HUES64 (cell line): Measurements from ENCODE around the gene LRRFIP1.
"Not testable (repeated sequence)": the region's sequence is repeated elsewhere in the genome, so short reads cannot be mapped to it uniquely, and the experiment has no call there.

Source experiments
- H3K27ac ChIP-seq: 2 replicates; pipeline ENCODE4 v1.7.0; 2013; ENCODE audit warnings: low read depth, low read length, inconsistent platforms
- H3K27me3 ChIP-seq: 2 replicates; pipeline ENCODE4 v1.6.1; 2013; ENCODE audit warnings: mild to moderate bottlenecking, low read length; ENCODE audit not compliant: insufficient read depth
- H3K36me3 ChIP-seq: 2 replicates; pipeline ENCODE4 v1.6.1; 2013; ENCODE audit warnings: mild to moderate bottlenecking, low read length; ENCODE audit not compliant: insufficient read depth
- H3K4me1 ChIP-seq: 2 replicates; pipeline ENCODE4 v1.6.1; 2013; ENCODE audit warnings: mild to moderate bottlenecking, low read length, moderate library complexity; ENCODE audit not compliant: insufficient read depth
- H3K4me3 ChIP-seq: 2 replicates; pipeline ENCODE4 v1.5.1; 2013; ENCODE audit warnings: mild to moderate bottlenecking, low read length, moderate library complexity
- H3K9ac ChIP-seq: 2 replicates; pipeline ENCODE4 v1.6.1; 2013; ENCODE audit warnings: mild to moderate bottlenecking, low read depth, low read length
- H3K9me3 ChIP-seq: 2 replicates; pipeline ENCODE4 v1.6.1; 2013; ENCODE audit warnings: low read depth, low read length; ENCODE audit not compliant: insufficient read depth
- WGBS: fragments of 150-250, 120-280 bp; methylation state at CpG from one replicate; pipeline ENCODE4 v1.1.7; 2013; ENCODE audit warnings: missing lambda C conversion rate; 5-methylcytosine and 5-hydroxymethylcytosine counted together

LRRFIP1 gene

GRCh38 chr2:237758185-237758584, 130.8 kb downstream of the LRRFIP1 start:
- WGBS, result 97% methylated on average over 10 of the region's 10 CpGs
- no peak overlapping the region for H3K9ac ChIP-seq
- H3K27me3 ChIP-seq, result no peaks in the 10 kb centered on the region
- H3K4me1 ChIP-seq, result no peaks in the 10 kb centered on the region
- H3K36me3 ChIP-seq, result peaks cover 94% of the 10 kb centered on the region
- no peaks in the 10 kb centered on the region for H3K9me3 ChIP-seq
- no peak overlapping the region for H3K4me3 ChIP-seq
- H3K27ac ChIP-seq, result no peak overlapping the region

GRCh38 chr2:237759176-237759575, 131.8 kb downstream of the LRRFIP1 start:
- Histone ChIP-seq H3K36me3 (peaks cover 92% of the 10 kb centered on the region), H3K4me1 (no peaks in the 10 kb centered on the region), H3K9me3 (no peaks in the 10 kb centered on the region), H3K9ac (no peak overlapping the region), H3K27ac (no peak overlapping the region), H3K27me3 (no peaks in the 10 kb centered on the region), H3K4me3 (no peak overlapping the region)
- WGBS, result 95% methylated on average over 10 of the region's 10 CpGs

GRCh38 chr2:237760506-237761502, 133.4 kb downstream of the LRRFIP1 start:
- Histone ChIP-seq H3K27me3 (no peaks in the 10 kb centered on the region), H3K4me1 (no peaks in the 10 kb centered on the region), H3K9me3 (no peaks in the 10 kb centered on the region), H3K9ac (no peak overlapping the region), H3K36me3 (peaks cover 79% of the 10 kb centered on the region), H3K4me3 (no peak overlapping the region), H3K27ac (no peak overlapping the region)
- WGBS, result 97% methylated on average over 17 of the region's 23 CpGs

- H3K27ac ChIP-seq, H3K4me1 ChIP-seq, H3K9me3 ChIP-seq, H3K27me3 ChIP-seq, H3K9ac ChIP-seq, H3K4me3 ChIP-seq: not testable (repeated sequence)
- H3K36me3 ChIP-seq, result peaks cover 65% of the 10 kb centered on the region
- WGBS, result 90% methylated on average over 9 of the region's 9 CpGs
Observed at GRCh38 chr2:237762291-237763182, 135.2 kb downstream of the LRRFIP1 start.

GRCh38 chr2:237763812-237764211, 136.4 kb downstream of the LRRFIP1 start:
- no peaks in the 10 kb centered on the region for H3K9me3 ChIP-seq
- no peak overlapping the region for H3K9ac ChIP-seq
- no peak overlapping the region for H3K27ac ChIP-seq
- WGBS, result 94% methylated on average over 10 of the region's 10 CpGs
- H3K4me3 ChIP-seq, result no peak overlapping the region
- peaks cover 55% of the 10 kb centered on the region for H3K36me3 ChIP-seq
- no peaks in the 10 kb centered on the region for H3K27me3 ChIP-seq
- H3K4me1 ChIP-seq, result no peaks in the 10 kb centered on the region

- 96% methylated on average over 6 of the region's 6 CpGs for WGBS
Observed at GRCh38 chr2:237765122-237765521, 137.7 kb downstream of the LRRFIP1 start.

GRCh38 chr2:237765875-237766274, 138.5 kb downstream of the LRRFIP1 start:
- no peaks in the 10 kb centered on the region for H3K4me1 ChIP-seq
- H3K27ac ChIP-seq, result no peak overlapping the region
- no peaks in the 10 kb centered on the region for H3K9me3 ChIP-seq
- H3K36me3 ChIP-seq, result peaks cover 44% of the 10 kb centered on the region
- H3K4me3 ChIP-seq, result no peak overlapping the region
- 93% methylated on average over 8 of the region's 8 CpGs for WGBS
- H3K9ac ChIP-seq, result no peak overlapping the region
- no peaks in the 10 kb centered on the region for H3K27me3 ChIP-seq

More at GRCh38 chr2:237765122-237765521, 137.7 kb downstream of the LRRFIP1 start:
- H3K27me3 ChIP-seq, H3K4me1 ChIP-seq, H3K9ac ChIP-seq, H3K4me3 ChIP-seq, H3K9me3 ChIP-seq, H3K27ac ChIP-seq: not testable (repeated sequence)
- H3K36me3 ChIP-seq, result peaks cover 48% of the 10 kb centered on the region

- WGBS, result 75% methylated on average over 2 of the region's 2 CpGs
- Histone ChIP-seq H3K9me3 (no peaks in the 10 kb centered on the region), H3K4me1 (no peaks in the 10 kb centered on the region), H3K27ac (no peak overlapping the region), H3K9ac (no peak overlapping the region), H3K4me3 (no peak overlapping the region), H3K27me3 (no peaks in the 10 kb centered on the region), H3K36me3 (peaks cover 40% of the 10 kb centered on the region)
Observed at GRCh38 chr2:237766340-237766739, 139.0 kb downstream of the LRRFIP1 start.

- H3K36me3 ChIP-seq, result peaks cover 27% of the 10 kb centered on the region
- WGBS, result 74% methylated on average over 3 of the region's 3 CpGs
- H3K9me3 ChIP-seq, result no peaks in the 10 kb centered on the region
Observed at GRCh38 chr2:237772513-237772912, 145.1 kb downstream of the LRRFIP1 start.

GRCh38 chr2:237773826-237774225, 146.4 kb downstream of the LRRFIP1 start:
- 94% methylated on average over 15 of the region's 15 CpGs for WGBS
- Histone ChIP-seq H3K9ac (no peak overlapping the region), H3K36me3 (peaks cover 34% of the 10 kb centered on the region), H3K27me3 (no peaks in the 10 kb centered on the region), H3K9me3 (peaks cover 2% of the 10 kb centered on the region; the same call in 1 of the 2 replicates), H3K27ac (no peak overlapping the region), H3K4me3 (no peak overlapping the region), H3K4me1 (peaks cover 7% of the 10 kb centered on the region; the same call in 1 of the 2 replicates)

More at GRCh38 chr2:237772513-237772912, 145.1 kb downstream of the LRRFIP1 start:
- Histone ChIP-seq H3K9ac (no peak overlapping the region), H3K27ac (no peak overlapping the region), H3K4me1 (peaks cover 7% of the 10 kb centered on the region; the same call in 1 of the 2 replicates), H3K4me3 (no peak overlapping the region), H3K27me3 (no peaks in the 10 kb centered on the region)
